GM21529 (cell line): ENCODE data around the gene GRXCR2.
"Not testable (repeated sequence)": the region's sequence is repeated elsewhere in the genome, so short reads cannot be mapped to it uniquely, and the experiment has no call there.

Experiments
- ATAC-seq: cut with Tn5 transposase; IDR thresholded peaks from one replicate; pipeline ENCODE4 v1.9.1; 2021; ENCODE audit not compliant: unreplicated experiment

GRXCR2 gene

GRCh38 chr5:145887217-145887616 lies 14.4 kb upstream of the GRXCR2 start:
- no peak for ATAC-seq

GRCh38 chr5:145874765-145875164 lies 2.0 kb upstream of the GRXCR2 start:
- no peak for ATAC-seq

- ATAC-seq: no peak
Observed at GRCh38 chr5:145872486-145872885, 328 bp downstream of the GRXCR2 start.

GRCh38 chr5:145869753-145870152 lies 3.1 kb downstream of the GRXCR2 start:
- ATAC-seq: no peak

GRCh38 chr5:145867806-145868205 lies 5.0 kb downstream of the GRXCR2 start:
- no peak for ATAC-seq

DNA sequence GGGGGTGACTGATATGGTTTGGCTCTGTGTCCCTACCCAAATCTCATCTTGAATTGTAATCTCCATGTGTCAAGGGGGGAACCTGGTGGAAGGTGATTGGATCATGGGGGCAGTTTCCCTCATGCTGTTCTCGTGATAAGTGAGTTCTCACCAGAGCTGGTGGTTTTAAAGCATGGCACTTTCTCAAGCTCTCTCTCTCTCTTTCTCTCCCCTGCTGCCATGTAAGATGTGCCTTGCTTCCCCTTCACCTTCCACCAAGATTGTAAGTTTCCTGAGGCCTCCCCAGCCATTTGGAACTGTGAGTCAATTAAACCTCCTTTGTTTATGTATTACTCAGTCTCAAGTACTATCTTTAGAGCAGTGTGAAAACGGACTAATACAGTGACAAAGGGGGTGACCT lies 8.4 kb downstream of the GRXCR2 start:
- not testable (repeated sequence) for ATAC-seq

DNA sequence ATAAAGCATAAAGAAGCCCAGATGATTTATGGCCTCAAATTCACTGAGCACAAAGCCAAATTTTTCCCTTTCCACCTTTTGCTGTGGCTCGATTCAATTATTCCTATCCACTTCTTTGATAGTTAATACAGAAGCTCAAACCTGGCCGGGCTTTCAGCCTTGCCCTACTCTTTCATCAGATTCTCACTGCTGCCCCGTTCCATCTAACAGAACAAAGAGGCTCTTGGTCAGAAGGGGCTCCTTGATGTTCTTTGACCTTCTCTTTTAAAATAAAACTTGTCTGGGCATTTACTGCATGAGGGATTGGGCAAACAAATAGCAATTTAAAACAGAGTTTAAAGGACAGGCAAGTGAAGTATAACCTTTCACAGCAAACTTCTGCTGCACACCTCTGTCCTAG lies 9.8 kb downstream of the GRXCR2 start:
- no peak for ATAC-seq

GRCh38 chr5:145859897-145860296 lies 12.9 kb downstream of the GRXCR2 start:
- ATAC-seq: no peak

GRCh38 chr5:145859453-145859852 lies 13.4 kb downstream of the GRXCR2 start:
- ATAC-seq: no peak

GRCh38 chr5:145858959-145859358 lies 13.9 kb downstream of the GRXCR2 start:
- no peak for ATAC-seq

DNA sequence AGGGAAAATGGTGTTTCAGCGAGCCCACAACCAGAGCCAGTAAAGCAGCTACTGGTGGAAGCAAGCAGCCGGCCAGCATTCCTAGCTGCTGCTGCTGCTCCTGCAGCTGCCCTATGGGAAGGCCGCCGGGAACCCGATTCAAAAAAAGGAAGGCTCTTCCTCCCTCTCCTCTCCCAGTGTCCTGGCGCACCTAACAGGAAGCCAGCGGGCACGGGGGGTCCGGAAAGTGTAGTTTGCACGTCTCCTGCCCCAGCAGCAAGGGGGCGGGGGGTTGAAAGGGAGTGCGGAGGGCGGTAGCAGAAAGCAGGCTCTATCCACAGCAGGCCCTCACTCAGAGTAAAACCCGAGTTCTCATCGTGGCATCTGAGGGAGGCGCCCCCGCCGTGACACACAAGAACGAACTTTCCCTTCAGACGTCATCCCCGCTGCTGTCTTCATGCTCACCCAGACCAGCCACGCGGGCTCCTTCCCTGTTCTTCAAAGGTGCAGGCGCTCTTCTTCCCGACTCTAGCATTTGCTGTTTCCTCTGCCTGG lies 16.5 kb downstream of the GRXCR2 start:
- no peak for ATAC-seq

- ATAC-seq: no peak
Observed at GRCh38 chr5:145855763-145856267, 17.0 kb downstream of the GRXCR2 start.

- ATAC-seq: no peak
Observed at GRCh38 chr5:145854651-145855258, 18.1 kb downstream of the GRXCR2 start.

DNA sequence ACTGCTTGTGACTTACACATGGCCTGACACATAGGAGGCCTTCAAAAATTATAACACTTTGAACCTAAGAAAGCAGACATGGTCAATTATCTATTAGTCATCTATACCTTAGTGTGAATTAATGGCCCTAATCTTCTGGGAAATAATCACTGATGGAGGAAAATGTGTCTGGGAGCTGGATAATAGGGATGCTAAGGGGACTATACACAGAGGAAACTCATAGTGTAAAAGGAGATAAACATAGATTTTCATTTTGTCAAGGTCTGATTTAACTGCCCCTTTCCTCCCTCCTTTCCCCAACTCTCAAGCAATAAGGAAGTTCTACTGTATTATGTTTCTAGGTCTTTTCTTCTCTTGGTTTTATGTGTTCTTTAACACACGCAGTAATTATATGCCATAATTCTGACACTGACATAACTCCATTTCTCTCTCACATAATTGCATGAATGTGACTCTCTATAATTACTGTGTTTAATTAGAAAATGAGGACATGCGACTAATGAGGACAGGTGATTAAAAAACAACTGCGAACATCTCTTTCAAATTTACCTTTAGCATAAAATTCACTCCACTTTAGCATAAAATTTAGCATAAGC lies 18.9 kb downstream of the GRXCR2 start:
- ATAC-seq: no peak

DNA sequence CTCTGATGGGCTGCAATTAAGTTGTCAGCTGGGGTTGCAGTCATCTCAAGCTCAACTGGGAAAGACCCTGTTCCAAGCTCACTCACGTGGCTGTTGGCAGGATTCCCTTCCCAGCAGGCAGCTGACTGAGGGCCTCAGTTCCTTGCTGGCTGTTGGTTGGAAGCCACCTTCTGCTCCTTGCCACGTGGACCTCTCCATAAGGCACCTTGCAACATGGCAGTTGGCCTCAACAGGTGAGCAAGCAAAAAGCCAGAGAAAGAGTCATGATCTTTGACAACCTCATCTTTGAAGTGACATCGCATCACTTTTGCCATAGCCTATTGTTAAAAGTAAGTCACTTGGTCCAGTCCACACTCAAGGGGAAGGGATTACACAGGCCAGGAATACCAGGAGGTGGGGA lies 19.8 kb downstream of the GRXCR2 start:
- no peak for ATAC-seq

GRCh38 chr5:145848854-145849253 lies 24.0 kb downstream of the GRXCR2 start:
- ATAC-seq: no peak

DNA sequence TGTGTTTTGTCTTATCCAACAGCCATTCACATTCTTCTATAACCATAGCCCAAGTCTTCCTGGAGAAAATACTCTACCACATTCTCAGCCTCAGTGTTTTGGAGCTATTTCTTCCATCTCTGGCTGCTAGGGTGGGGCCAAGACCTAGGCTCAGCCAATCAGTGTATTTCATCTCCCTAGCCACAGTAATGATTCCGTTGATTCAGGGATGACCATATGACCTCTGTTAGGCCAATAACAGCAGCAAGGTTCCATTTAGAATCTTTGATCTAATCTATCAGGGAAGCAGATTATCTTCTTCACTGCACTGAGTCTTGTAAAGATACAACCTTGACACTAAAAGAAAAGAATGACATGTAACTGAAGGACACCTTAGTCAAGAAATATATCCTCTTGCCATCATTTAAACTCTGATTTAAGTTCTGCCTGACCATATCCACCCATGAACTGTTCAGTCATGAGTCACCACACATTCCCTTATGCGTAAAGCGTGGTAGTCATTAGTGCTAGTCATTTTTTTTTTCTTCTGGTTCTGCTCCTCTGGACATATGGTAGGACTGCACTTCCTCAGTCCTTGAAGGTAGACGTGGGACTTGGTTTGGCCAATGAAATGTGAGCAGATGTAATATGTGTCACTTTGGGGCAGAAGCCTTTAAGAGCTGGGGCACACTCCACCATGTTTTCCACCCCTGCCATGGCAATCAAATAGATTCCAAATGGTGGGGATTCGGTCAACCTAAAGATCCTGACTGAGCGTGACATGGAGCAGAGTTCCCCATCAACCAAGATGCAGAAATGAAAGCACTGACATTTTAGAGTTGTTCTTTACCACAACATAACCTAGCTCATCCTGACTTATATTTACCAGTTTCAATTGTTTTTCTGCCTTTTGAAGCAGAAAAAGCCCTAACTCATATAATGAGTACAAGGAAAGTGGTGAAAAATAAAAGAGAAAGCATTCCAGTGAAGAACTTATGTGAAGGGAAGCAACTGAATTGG lies 25.0 kb downstream of the GRXCR2 start:
- no peak for ATAC-seq

DNA sequence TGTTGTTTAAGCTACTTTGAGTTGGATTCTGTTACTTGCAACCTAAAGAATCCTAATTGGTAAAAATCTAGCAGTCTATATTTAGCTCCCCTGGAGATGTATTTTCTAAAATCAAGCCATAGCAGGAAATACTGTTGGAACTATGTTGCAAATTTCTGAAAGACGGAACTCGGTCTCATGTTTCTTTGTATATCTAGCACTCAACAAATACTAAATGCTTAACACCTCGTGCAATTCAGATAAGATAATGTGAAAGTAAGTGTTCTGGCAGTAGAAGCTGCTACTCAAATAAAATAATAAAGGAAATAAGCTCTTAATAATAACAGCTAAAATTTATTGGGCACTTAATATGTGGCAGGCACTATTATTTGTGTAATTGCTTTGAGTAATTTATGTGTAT lies 26.7 kb downstream of the GRXCR2 start:
- ATAC-seq: no peak

GRCh38 chr5:145841299-145841698 lies 31.5 kb downstream of the GRXCR2 start:
- ATAC-seq: no peak

DNA sequence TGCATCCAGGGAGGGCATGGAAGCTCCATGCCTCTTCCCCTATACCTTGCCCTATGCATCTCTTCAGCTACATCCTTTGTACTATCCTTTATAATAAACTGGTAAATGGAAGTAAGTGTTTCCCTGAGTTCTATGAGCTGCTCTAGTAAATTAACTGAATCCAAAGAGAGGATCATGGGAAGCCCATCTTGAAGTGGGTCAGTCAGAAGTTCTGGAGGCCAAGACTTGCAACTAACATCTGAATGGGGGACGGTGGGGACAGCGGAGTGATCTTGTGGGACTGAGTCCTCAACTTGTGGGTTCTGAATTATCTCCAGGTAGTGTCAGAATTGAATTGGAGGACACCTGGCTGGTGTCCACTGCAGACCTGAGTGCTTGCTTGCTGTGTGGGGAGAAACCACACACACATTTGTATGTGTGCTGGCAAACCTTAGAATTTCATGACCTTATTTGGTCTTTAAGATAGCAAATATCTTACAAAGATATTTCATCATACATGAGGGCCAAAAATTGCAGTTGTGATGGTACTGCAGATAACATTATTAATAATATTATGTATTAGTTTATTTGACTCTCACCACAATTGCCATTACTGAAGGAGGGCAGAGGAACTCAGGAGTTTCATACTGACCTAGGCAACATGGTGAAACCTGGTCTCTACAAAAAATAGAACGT lies 32.2 kb downstream of the GRXCR2 start:
- no peak for ATAC-seq

DNA sequence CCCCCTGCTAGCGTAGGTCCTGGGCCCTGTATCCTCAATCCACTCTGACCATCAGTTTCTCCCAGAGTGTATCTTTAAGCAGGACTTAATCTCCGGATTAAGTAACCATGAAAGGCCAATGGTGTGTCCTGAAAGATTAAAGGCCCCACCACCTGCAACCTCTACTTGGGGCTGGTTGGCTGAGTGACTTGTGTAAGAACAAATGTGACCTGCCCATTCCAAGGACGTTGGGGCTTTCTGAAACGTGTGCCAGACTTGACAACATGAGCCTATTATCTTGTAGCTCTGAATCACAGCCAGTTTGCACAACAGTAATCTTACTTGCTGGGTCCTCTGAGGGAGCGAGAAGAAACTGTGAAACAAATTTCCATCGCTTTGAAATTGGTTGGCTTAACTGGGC lies 34.5 kb downstream of the GRXCR2 start:
- no peak for ATAC-seq
